NCI-H1105 treated with DMSO at 0.1 percent for 48 hours (cell line): Measurements from ENCODE around the gene S100P.
"Not testable (repeated sequence)": the region's sequence is repeated elsewhere in the genome, so short reads cannot be mapped to it uniquely, and the experiment has no call there.

Experiments
- DNase-seq: peaks from one replicate; lab custom pipeline; 2025; lab: John Stamatoyannopoulos, UW

S100P gene

GRCh38 chr4:6693231-6694176 is at the start of gene S100P:
S100P (plus strand) TSS chr4:6693878; CDS start chr4:6693933, 55 bp downstream.
- no peak for DNase-seq

- DNase-seq: no peak
Measured at GRCh38 chr4:6644792-6645530, 48.7 kb upstream of the S100P start.

- no peak for DNase-seq
Measured at GRCh38 chr4:6647169-6647568, 46.5 kb upstream of the S100P start.

GRCh38 chr4:6647582-6648230 is 46.0 kb upstream of the S100P start:
- DNase-seq: no peak

GRCh38 chr4:6649216-6649615 is 44.5 kb upstream of the S100P start:
- DNase-seq: no peak

- not testable (repeated sequence) for DNase-seq
Measured at GRCh38 chr4:6654211-6654610, 39.5 kb upstream of the S100P start.

GRCh38 chr4:6655291-6655690 is 38.4 kb upstream of the S100P start:
- DNase-seq: not testable (repeated sequence)

GRCh38 chr4:6655924-6656323 is 37.8 kb upstream of the S100P start:
- DNase-seq: no peak

- no peak for DNase-seq
Measured at GRCh38 chr4:6657242-6658208, 36.2 kb upstream of the S100P start.

- DNase-seq: no peak
Measured at GRCh38 chr4:6658209-6658595, 35.5 kb upstream of the S100P start.

GRCh38 chr4:6658597-6659075 is 35.0 kb upstream of the S100P start:
- DNase-seq: no peak

- no peak for DNase-seq
Measured at GRCh38 chr4:6659897-6660296, 33.8 kb upstream of the S100P start.

- no peak for DNase-seq
Measured at GRCh38 chr4:6660430-6660829, 33.2 kb upstream of the S100P start.

- no peak for DNase-seq
Measured at GRCh38 chr4:6662591-6662990, 31.1 kb upstream of the S100P start.

- DNase-seq: no peak
Measured at GRCh38 chr4:6663596-6664393, 29.9 kb upstream of the S100P start.

GRCh38 chr4:6665320-6665654 is 28.4 kb upstream of the S100P start:
- DNase-seq: no peak

GRCh38 chr4:6668391-6668790 is 25.3 kb upstream of the S100P start:
- DNase-seq: no peak

GRCh38 chr4:6671648-6672047 is 22.0 kb upstream of the S100P start:
- no peak for DNase-seq

- DNase-seq: no peak
Measured at GRCh38 chr4:6672131-6672530, 21.5 kb upstream of the S100P start.

- not testable (repeated sequence) for DNase-seq
Measured at GRCh38 chr4:6672541-6673190, 21.0 kb upstream of the S100P start.
